ENCODE measurements around the gene ICA1L. TPM values are rescaled to one million over a fixed set of nuclear protein-coding genes. Genes with fewer than 3 reads are reported as not detected.
"Not testable (repeated sequence)": the region's sequence is repeated elsewhere in the genome, so short reads cannot be mapped to it uniquely, and the experiment has no call there.

The ICA1L gene
- total RNA-seq, 3 donors from 2014 or later: 3.3 to 4.7 (median 4.0) TPM

- H3K36me3 Mint-ChIP-seq (ENCODE audit: insufficient read depth): peaks cover 2% of the 10 kb centered on the region
- no peaks in the 10 kb centered on the region for H3K27me3 Mint-ChIP-seq (ENCODE audit: low read depth)
- DNase-seq: no peak
- H3K4me1 Mint-ChIP-seq (ENCODE audit: low read depth): no peaks in the 10 kb centered on the region
- H3K4me3 Mint-ChIP-seq: no peak overlapping the region
- H3K9me3 Mint-ChIP-seq: no peaks in the 10 kb centered on the region
- ATAC-seq: no peak
Measured at GRCh38 chr2:202821206-202822160, 50.1 kb downstream of the ICA1L start.

GRCh38 chr2:202818321-202818720, 53.2 kb downstream of the ICA1L start:
- no peak for ATAC-seq
- peaks cover 5% of the 10 kb centered on the region for H3K36me3 Mint-ChIP-seq (ENCODE audit: insufficient read depth)
- peaks cover 8% of the 10 kb centered on the region for H3K9me3 Mint-ChIP-seq
- DNase-seq: no peak
- H3K27me3 Mint-ChIP-seq (ENCODE audit: low read depth): no peaks in the 10 kb centered on the region
- H3K4me1 Mint-ChIP-seq (ENCODE audit: low read depth): no peaks in the 10 kb centered on the region
- H3K4me3 Mint-ChIP-seq: no peak overlapping the region

GRCh38 chr2:202817771-202818170, 53.8 kb downstream of the ICA1L start:
- H3K36me3 Mint-ChIP-seq (ENCODE audit: insufficient read depth): peaks cover 5% of the 10 kb centered on the region
- no peak overlapping the region for H3K4me3 Mint-ChIP-seq
- H3K9me3 Mint-ChIP-seq: peaks cover 8% of the 10 kb centered on the region
- ATAC-seq: no peak
- no peaks in the 10 kb centered on the region for H3K27me3 Mint-ChIP-seq (ENCODE audit: low read depth)
- H3K4me1 Mint-ChIP-seq (ENCODE audit: low read depth): no peaks in the 10 kb centered on the region
- DNase-seq: no peak

- H3K4me1 Mint-ChIP-seq (ENCODE audit: low read depth): no peaks in the 10 kb centered on the region
- ATAC-seq: no peak
- H3K27me3 Mint-ChIP-seq (ENCODE audit: low read depth): no peaks in the 10 kb centered on the region
- H3K36me3 Mint-ChIP-seq (ENCODE audit: insufficient read depth): peaks cover 12% of the 10 kb centered on the region
- DNase-seq: no peak
- peaks cover 11% of the 10 kb centered on the region for H3K9me3 Mint-ChIP-seq
- no peak overlapping the region for H3K4me3 Mint-ChIP-seq
Measured at GRCh38 chr2:202815548-202816360, 55.8 kb downstream of the ICA1L start.

- DNase-seq (no peak), ATAC-seq (no peak)
- Mint-ChIP-seq H3K9me3 (peaks cover 11% of the 10 kb centered on the region), H3K36me3 (ENCODE audit: insufficient read depth) (peaks cover 17% of the 10 kb centered on the region), H3K27me3 (ENCODE audit: low read depth) (no peaks in the 10 kb centered on the region), H3K4me1 (ENCODE audit: low read depth) (no peaks in the 10 kb centered on the region), H3K4me3 (no peak overlapping the region)
Measured at GRCh38 chr2:202814226-202814625, 57.3 kb downstream of the ICA1L start.

GRCh38 chr2:202813387-202813786, 58.2 kb downstream of the ICA1L start:
- Mint-ChIP-seq H3K9me3 (peaks cover 11% of the 10 kb centered on the region), H3K4me3 (no peak overlapping the region), H3K4me1 (ENCODE audit: low read depth) (no peaks in the 10 kb centered on the region), H3K27me3 (ENCODE audit: low read depth) (no peaks in the 10 kb centered on the region), H3K36me3 (ENCODE audit: insufficient read depth) (peaks cover 17% of the 10 kb centered on the region)
- ATAC-seq (no peak), DNase-seq (no peak)

GRCh38 chr2:202808754-202809153, 62.8 kb downstream of the ICA1L start:
- peaks cover 21% of the 10 kb centered on the region for H3K36me3 Mint-ChIP-seq (ENCODE audit: insufficient read depth)

GRCh38 chr2:202807431-202808138, 64.0 kb downstream of the ICA1L start:
- not testable (repeated sequence) for H3K9me3 Mint-ChIP-seq; ATAC-seq; H3K27me3 Mint-ChIP-seq (ENCODE audit: low read depth); H3K4me3 Mint-ChIP-seq; H3K4me1 Mint-ChIP-seq (ENCODE audit: low read depth); DNase-seq
- peaks cover 21% of the 10 kb centered on the region for H3K36me3 Mint-ChIP-seq (ENCODE audit: insufficient read depth)

More at GRCh38 chr2:202808754-202809153, 62.8 kb downstream of the ICA1L start:
- H3K4me1 Mint-ChIP-seq (ENCODE audit: low read depth): no peaks in the 10 kb centered on the region
- DNase-seq: no peak
- H3K27me3 Mint-ChIP-seq (ENCODE audit: low read depth): no peaks in the 10 kb centered on the region
- peaks cover 4% of the 10 kb centered on the region for H3K9me3 Mint-ChIP-seq
- no peak overlapping the region for H3K4me3 Mint-ChIP-seq
- no peak for ATAC-seq

- H3K27me3 Mint-ChIP-seq (ENCODE audit: low read depth); ATAC-seq; H3K9me3 Mint-ChIP-seq; DNase-seq; H3K4me3 Mint-ChIP-seq; H3K4me1 Mint-ChIP-seq (ENCODE audit: low read depth): not testable (repeated sequence)
- H3K36me3 Mint-ChIP-seq (ENCODE audit: insufficient read depth): peaks cover 17% of the 10 kb centered on the region
Measured at GRCh38 chr2:202805911-202806310, 65.7 kb downstream of the ICA1L start.

GRCh38 chr2:202797944-202798343, 73.6 kb downstream of the ICA1L start:
- Mint-ChIP-seq H3K4me1 (ENCODE audit: low read depth) (no peaks in the 10 kb centered on the region), H3K27me3 (ENCODE audit: low read depth) (no peaks in the 10 kb centered on the region), H3K36me3 (ENCODE audit: insufficient read depth) (peaks cover 21% of the 10 kb centered on the region), H3K4me3 (no peak overlapping the region), H3K9me3 (peaks cover 10% of the 10 kb centered on the region)
- DNase-seq (no peak), ATAC-seq (no peak)

GRCh38 chr2:202790676-202791075, 80.9 kb downstream of the ICA1L start:
- no peaks in the 10 kb centered on the region for H3K9me3 Mint-ChIP-seq
- peaks cover 29% of the 10 kb centered on the region for H3K36me3 Mint-ChIP-seq (ENCODE audit: insufficient read depth)
- no peaks in the 10 kb centered on the region for H3K27me3 Mint-ChIP-seq (ENCODE audit: low read depth)
- H3K4me1 Mint-ChIP-seq (ENCODE audit: low read depth): no peaks in the 10 kb centered on the region
- ATAC-seq (no peak), DNase-seq (no peak)
- no peak overlapping the region for H3K4me3 Mint-ChIP-seq

- ATAC-seq (no peak), DNase-seq (no peak)
- Mint-ChIP-seq H3K4me3 (no peak overlapping the region), H3K4me1 (ENCODE audit: low read depth) (no peaks in the 10 kb centered on the region), H3K9me3 (no peaks in the 10 kb centered on the region), H3K36me3 (ENCODE audit: insufficient read depth) (peaks cover 33% of the 10 kb centered on the region), H3K27me3 (ENCODE audit: low read depth) (no peaks in the 10 kb centered on the region)
Measured at GRCh38 chr2:202786842-202787241, 84.7 kb downstream of the ICA1L start.

GRCh38 chr2:202782940-202783558, 88.5 kb downstream of the ICA1L start:
- H3K36me3 Mint-ChIP-seq (ENCODE audit: insufficient read depth): peaks cover 31% of the 10 kb centered on the region
- H3K4me1 Mint-ChIP-seq (ENCODE audit: low read depth): peaks cover 10% of the 10 kb centered on the region
- no peaks in the 10 kb centered on the region for H3K27me3 Mint-ChIP-seq (ENCODE audit: low read depth)

More at GRCh38 chr2:202782940-202783558, 88.5 kb downstream of the ICA1L start:
- Mint-ChIP-seq H3K4me3 (no peak overlapping the region), H3K9me3 (no peaks in the 10 kb centered on the region)
- ATAC-seq (no peak), DNase-seq (no peak)
